Measurements from ENCODE around the gene HEPACAM. TPM values are rescaled to one million over a fixed set of nuclear protein-coding genes. Genes with fewer than 3 reads are reported as not detected.

The HEPACAM gene
- total RNA-seq, 6 experiments from 2014 or later, result 0.30 to 30.8 (median 2.3) TPM

DNA sequence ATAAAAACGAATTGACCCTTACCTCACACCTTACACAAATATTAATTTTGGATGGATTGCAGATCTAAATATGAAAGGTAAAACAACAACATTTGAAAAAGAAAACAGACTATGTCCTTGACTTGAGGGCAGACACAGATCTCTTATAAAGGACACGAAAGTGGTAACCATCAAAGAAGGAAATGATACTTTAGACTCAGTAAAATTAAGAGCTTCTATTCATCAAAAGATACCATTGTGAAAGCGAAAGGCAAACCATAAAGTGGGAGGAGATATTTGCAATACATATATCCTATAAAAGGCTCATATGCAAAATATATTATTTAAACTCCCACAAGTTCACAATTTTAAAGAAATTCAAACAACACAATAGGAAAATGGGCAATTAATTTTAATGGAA, 5.0 kb downstream of the HEPACAM start:
- 29% methylated on average over 3 of the region's 3 CpGs for WGBS (ENCODE audit: insufficient coverage, low coverage, low lambda C conversion rate, missing lambda C conversion rate)

DNA sequence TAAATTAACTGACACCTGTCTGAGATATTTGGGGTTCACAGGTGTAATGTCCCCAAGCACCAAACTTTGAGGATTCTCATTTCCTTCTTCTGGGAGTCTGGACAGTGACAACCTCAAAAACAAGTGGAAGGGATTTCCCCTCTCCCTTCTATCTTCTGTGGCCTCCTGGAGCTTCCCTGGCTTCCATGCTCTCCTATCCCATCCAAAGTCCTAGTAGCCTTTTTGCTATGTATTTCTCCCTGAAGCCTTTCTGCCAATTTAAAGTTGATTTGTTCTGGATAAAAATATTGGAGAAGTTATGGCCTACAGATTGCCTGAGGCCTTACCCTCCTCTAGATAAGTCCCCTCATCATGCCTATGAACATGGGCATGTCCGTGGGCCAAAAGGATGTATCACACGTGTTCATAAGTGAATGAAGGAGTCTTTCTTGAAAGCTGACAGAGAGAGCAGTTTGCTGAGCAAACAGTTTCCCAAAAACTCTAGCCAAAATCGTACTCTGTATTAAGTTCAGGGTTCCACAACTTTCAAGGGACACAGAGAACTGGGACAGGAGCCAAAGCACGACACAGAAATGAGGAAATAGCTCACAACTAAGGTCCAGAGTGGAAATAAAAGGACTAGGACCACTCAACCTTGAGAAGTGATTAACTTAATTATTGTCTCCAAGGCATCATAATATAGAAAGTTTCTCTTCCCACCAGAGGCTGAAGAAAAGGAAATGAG, 6.7 kb downstream of the HEPACAM start:
- peak in 2 of 3 donors; percentile 34 to 83 for DNase-seq
- Histone ChIP-seq H3K4me1 (peaks cover 0 to 36% (median 0%) of the 10 kb centered on the region in 4 donors), H3K27ac (peak overlapping the region in 2 of 3 donors; percentile 68 to 76), H3K27me3 (no peaks in the 10 kb centered on the region), H3K9me3 (no peaks in the 10 kb centered on the region), H3K36me3 (no peaks in the 10 kb centered on the region), H3K4me3 (no peak overlapping the region)
- TF ChIP-seq, protein P1, sequence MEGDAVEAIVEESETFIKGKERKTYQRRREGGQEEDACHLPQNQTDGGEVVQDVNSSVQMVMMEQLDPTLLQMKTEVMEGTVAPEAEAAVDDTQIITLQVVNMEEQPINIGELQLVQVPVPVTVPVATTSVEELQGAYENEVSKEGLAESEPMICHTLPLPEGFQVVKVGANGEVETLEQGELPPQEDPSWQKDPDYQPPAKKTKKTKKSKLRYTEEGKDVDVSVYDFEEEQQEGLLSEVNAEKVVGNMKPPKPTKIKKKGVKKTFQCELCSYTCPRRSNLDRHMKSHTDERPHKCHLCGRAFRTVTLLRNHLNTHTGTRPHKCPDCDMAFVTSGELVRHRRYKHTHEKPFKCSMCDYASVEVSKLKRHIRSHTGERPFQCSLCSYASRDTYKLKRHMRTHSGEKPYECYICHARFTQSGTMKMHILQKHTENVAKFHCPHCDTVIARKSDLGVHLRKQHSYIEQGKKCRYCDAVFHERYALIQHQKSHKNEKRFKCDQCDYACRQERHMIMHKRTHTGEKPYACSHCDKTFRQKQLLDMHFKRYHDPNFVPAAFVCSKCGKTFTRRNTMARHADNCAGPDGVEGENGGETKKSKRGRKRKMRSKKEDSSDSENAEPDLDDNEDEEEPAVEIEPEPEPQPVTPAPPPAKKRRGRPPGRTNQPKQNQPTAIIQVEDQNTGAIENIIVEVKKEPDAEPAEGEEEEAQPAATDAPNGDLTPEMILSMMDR (IDR thresholded peaks at IDR 0.05), result no peak
- no peak for TF ChIP-seq POLR2A (IDR thresholded peaks at IDR 0.05)
- 15% methylated on average over 4 of the region's 4 CpGs for WGBS (ENCODE audit: insufficient coverage, low coverage, low lambda C conversion rate, missing lambda C conversion rate)
- peak; percentile 86 to 92 (median 91) for ATAC-seq
- intact Hi-C loops (cut with DNase I), result no loop called here

More for the DNA sequence above, 5.0 kb downstream of the HEPACAM start:
- H3K36me3 ChIP-seq, result no peaks in the 10 kb centered on the region
- H3K27me3 ChIP-seq, result no peaks in the 10 kb centered on the region
- no peak for TF ChIP-seq POLR2A (IDR thresholded peaks at IDR 0.05)
- TF ChIP-seq, protein P1 (IDR thresholded peaks at IDR 0.05), result no peak
- ATAC-seq, result no peak
- peaks cover 0 to 41% (median 3%) of the 10 kb centered on the region in 4 donors for H3K4me1 ChIP-seq
- DNase-seq, result no peak
- H3K4me3 ChIP-seq, result no peak overlapping the region
- peak overlapping the region in 1 of 3 donors; percentile 68 for H3K27ac ChIP-seq
- no peaks in the 10 kb centered on the region for H3K9me3 ChIP-seq
- intact Hi-C loops (cut with DNase I), result no loop called here

DNA sequence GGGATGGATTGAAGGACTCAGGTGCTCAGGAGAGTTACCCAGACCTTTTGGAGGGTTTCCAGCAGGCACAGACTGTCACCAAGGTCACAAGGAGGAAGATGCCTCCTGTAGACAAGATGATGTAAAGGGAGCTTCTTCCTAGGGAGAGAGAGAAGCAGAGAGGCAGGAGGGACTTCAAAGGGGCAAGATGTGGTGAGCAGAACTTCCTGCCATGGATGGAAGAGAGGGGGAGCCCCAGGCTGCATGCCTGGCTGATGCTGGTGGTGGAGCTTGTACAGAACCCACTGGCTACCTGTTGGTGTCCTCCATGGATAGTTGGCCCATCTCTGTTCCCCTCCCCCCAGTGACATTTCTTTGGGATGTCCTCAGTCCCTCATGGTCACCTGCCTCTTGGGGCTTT, 12.6 kb downstream of the HEPACAM start:
- Histone ChIP-seq H3K9me3 (no peaks in the 10 kb centered on the region), H3K27ac (no peak overlapping the region), H3K27me3 (no peaks in the 10 kb centered on the region), H3K4me3 (no peak overlapping the region), H3K36me3 (no peaks in the 10 kb centered on the region), H3K4me1 (peaks cover 0 to 12% (median 0%) of the 10 kb centered on the region in 4 donors)
- TF ChIP-seq, protein P1 (IDR thresholded peaks at IDR 0.05), result no peak
- no peak for TF ChIP-seq POLR2A (IDR thresholded peaks at IDR 0.05)
- DNase-seq (no peak), ATAC-seq (no peak)
- intact Hi-C loops (cut with DNase I), result no loop called here

DNA sequence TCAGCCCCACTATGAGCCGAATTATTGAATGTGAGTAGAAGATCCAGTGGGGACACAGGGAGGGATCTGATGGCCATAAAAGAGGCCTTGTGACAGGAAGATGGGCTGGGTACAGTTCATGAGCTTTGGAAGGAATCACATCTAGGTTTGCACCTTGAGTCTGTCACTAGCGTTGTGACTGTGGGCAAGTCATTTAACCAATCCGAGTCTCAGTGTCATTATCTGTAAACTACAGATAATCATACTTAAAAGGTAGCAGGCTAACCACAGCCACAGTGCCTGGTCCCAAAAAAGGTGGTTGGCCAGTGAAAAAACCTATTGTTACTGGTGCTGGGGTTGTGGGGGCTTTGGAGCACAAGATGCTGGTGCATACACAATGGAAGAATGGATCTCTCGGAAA, 13.0 kb downstream of the HEPACAM start:
- Histone ChIP-seq H3K4me3 (no peak overlapping the region), H3K9me3 (no peaks in the 10 kb centered on the region), H3K4me1 (peaks cover 0 to 14% (median 0%) of the 10 kb centered on the region in 4 donors), H3K27ac (no peak overlapping the region), H3K27me3 (no peaks in the 10 kb centered on the region), H3K36me3 (no peaks in the 10 kb centered on the region)
- TF ChIP-seq, protein P1 (IDR thresholded peaks at IDR 0.05), result no peak
- TF ChIP-seq POLR2A (IDR thresholded peaks at IDR 0.05), result no peak
- no peak for DNase-seq
- WGBS (ENCODE audit: insufficient coverage, low coverage, low lambda C conversion rate, missing lambda C conversion rate), result 68% methylated on average over 4 of the region's 4 CpGs
- intact Hi-C loops (cut with DNase I), result no loop called here
- ATAC-seq, result no peak

Measured in right lobe of liver (tissue), 6 donors.